GM19468 (cell line): Measurements from ENCODE around the gene ZAP70.
"Not testable (repeated sequence)": the region's sequence is repeated elsewhere in the genome, so short reads cannot be mapped to it uniquely, and the experiment has no call there.

Source experiments
- ATAC-seq: cut with Tn5 transposase; IDR thresholded peaks from one replicate; pipeline ENCODE4 v1.9.1; 2021; ENCODE audit warnings: mild to moderate bottlenecking, moderate library complexity, moderate number of reproducible peaks; ENCODE audit not compliant: unreplicated experiment; ENCODE audit errors: extremely low read depth

ZAP70 gene

DNA sequence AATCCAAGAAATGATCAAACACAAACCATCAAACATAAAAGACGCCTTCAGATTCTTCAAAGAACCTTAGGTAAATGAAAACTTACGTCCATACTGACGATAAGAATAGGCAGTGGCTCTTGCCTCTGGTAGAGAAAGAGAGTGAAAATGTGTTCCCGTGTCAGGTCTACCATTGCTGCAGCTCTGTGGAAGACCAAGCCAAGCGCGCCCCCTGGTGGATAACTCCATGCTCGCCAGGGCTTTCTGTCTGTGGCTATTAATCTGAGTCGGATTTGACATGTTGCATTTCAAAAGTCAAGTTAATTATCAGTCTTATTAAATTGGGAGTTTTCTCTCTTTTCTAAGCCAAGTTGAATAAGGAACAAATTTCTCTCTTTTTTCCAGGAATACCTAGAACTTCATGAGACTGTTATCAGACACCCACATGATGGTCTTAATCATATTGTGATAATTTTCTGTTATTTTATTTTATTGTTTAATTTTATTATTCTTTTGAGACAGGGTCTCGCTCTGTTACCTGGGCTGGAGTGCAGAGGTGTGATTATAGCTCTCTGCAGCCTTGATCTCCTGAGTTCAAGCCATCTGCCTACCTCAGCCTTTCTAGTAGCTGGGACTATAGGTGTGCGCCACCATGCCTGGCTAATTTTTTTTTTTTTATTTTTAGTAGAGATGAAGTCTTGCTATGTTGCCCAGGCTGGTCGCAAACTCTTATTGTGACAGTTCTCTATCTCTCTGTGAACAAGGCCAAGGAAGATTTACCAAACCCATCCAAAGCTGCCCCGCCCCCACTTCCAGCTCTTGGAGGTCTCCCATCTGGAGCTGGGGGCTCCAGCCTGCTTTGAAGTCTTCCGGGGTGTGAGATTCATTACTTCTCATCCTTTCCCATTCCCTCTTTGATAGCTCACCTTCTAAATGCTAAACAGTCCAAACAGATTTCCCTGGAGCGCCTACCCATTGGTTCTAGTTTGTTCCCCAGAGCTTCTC lies 15.8 kb upstream of the ZAP70 start:
- no peak for ATAC-seq

- no peak for ATAC-seq
Measured at GRCh38 chr2:97698530-97698929, 14.8 kb upstream of the ZAP70 start.

- no peak for ATAC-seq
Measured at GRCh38 chr2:97699765-97700444, 13.5 kb upstream of the ZAP70 start.

- no peak for ATAC-seq
Measured at GRCh38 chr2:97701186-97701585, 12.2 kb upstream of the ZAP70 start.

DNA sequence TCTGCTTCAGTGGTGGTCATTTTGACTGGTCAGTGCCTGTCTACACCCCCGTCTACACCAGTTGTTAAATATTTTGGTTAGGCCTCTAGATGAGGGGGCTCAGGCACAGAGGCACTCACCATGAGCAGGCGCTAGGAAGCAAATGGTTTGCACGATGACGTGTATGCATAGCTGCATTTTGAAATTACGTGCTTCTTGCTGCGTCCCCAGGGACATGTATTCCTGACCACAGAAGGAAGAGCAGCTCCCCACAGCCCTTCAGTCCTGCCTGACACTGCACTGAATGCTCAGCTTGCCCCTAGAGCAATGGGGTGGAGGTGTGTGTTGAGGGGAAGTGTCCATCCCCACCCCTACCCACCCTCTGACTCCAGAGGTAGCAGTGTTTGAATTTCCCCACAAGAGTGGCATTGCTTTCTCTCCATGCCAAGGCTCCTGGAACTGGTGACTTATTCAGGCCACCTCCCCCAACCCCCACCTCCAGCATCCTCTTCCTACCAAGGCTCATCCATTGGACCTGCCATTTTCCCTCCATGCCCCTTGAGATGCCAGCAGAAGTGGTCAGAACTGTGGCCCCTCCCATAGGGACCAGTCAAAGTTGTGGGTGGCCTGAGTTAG lies 11.4 kb upstream of the ZAP70 start:
- no peak for ATAC-seq

- ATAC-seq = no peak
Measured at GRCh38 chr2:97702731-97703470, 10.5 kb upstream of the ZAP70 start.

- ATAC-seq = no peak
Measured at GRCh38 chr2:97703741-97704140, 9.6 kb upstream of the ZAP70 start.

DNA sequence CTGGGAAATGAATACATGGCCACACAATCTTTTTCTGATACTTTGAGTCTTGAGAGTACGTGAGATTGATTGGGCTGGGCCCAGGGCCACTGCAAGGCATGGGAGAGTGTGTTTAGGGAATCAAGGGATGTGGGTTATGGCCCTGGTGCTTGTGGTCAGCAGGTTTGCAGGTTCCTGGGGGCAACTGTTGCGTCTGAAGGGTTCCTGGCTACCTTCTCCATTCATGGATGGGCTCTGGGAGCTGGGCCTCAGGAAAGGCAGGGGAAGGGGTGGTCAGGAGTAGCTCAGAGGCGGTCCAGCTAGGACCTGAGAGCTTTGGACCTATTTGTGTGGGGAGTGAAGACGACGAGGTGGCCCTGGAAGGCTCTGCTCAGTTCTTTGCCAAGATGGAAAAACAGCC lies 8.4 kb upstream of the ZAP70 start:
- ATAC-seq = no peak

GRCh38 chr2:97706112-97706511 lies 7.3 kb upstream of the ZAP70 start:
- ATAC-seq = no peak

DNA sequence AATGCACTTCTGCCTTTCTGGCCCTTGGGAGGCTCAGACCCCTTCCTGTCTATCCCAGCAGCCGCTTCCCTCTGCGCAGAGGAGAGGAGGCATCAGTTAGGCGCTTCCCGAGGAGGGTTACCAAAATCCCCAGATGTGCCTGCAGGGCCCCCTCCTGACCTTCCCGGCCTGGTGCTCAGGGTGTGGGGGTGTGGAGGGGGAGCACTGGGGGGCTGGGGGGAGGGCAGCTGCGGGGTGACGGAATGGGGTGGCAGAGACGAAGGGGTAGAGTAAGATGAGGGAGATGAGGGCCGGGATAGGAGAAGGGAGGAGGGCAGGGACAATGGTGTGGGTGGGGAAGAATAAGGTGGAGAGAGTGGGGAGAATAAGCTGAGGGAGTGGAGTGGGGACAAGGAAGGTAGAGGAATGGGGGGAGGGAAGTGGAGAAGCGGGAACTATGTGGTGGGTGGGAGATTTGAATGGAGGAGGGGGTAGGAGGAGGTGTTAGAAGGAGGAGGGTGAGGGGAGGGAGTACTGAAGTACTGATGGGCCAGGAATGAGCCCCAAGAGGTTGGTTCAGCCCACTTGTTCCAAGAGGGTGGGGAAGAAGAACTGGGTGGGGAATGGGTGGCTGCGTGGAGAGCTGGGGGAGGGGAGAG lies 6.5 kb upstream of the ZAP70 start:
- ATAC-seq = no peak

- ATAC-seq = no peak
Measured at GRCh38 chr2:97707362-97708047, 5.9 kb upstream of the ZAP70 start.

- ATAC-seq = no peak
Measured at GRCh38 chr2:97708048-97708380, 5.4 kb upstream of the ZAP70 start.

DNA sequence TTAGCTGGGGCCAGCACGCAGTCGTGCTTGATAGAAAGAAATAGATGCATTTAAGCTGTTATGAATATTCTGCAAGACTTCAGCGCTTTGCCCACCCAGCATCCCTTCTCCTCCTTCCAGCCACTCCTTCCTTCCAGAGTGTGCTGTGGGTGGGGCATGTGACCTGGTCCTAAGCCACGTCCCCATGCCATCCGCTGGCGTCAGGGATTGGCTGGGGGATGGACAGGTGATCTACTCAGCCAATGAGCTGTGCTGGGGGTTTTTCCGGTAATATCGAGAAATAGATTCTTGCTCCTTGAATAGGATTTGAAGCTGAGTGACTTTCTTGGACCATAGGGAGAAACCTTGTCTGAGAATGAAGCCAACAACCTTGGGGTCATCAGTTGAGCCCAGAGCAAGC lies 4.8 kb upstream of the ZAP70 start:
- no peak for ATAC-seq

GRCh38 chr2:97711394-97711711 lies 2.0 kb upstream of the ZAP70 start:
- ATAC-seq = no peak

- ATAC-seq = not testable (repeated sequence)
Measured at GRCh38 chr2:97712175-97712574, 1.2 kb upstream of the ZAP70 start.

GRCh38 chr2:97712693-97713295 lies 582 bp upstream of the ZAP70 start:
- no peak for ATAC-seq

GRCh38 chr2:97714084-97714949 lies 941 bp downstream of the ZAP70 start:
- no peak for ATAC-seq

- ATAC-seq = no peak
Measured at GRCh38 chr2:97714950-97715652, 1.7 kb downstream of the ZAP70 start.
